Ishikawa (cell line): Measurements from ENCODE around the gene RPL18A.
A peak's percentile ranks its signal among the peaks of the same experiment; 100 is the strongest.

ENCODE experiments used
- CEBPB ChIP-seq: IDR thresholded peaks from 2 replicates; pipeline ENCODE4 v1.6.1; 2012
- CREB1 ChIP-seq: IDR thresholded peaks from 2 replicates; pipeline ENCODE4 v1.6.1; 2012; ENCODE audit warnings: low read depth
- EGR1 ChIP-seq: IDR thresholded peaks from 2 replicates; pipeline ENCODE4 v1.6.1; 2012
- EP300 ChIP-seq: IDR thresholded peaks from 2 replicates; pipeline ENCODE4 v1.6.1; 2012; ENCODE audit warnings: borderline replicate concordance
- FOXM1 ChIP-seq: IDR thresholded peaks from 2 replicates; pipeline ENCODE4 v1.6.1; 2012; ENCODE audit warnings: low read depth, borderline replicate concordance
- MAX ChIP-seq: IDR thresholded peaks from 2 replicates; pipeline ENCODE4 v1.6.1; 2012
- NFIC ChIP-seq: IDR thresholded peaks from 2 replicates; pipeline ENCODE4 v1.6.1; 2012
- RAD21 ChIP-seq: IDR thresholded peaks from 2 replicates; pipeline ENCODE4 v1.6.1; 2012; ENCODE audit warnings: low read depth
- REST ChIP-seq: IDR thresholded peaks from 2 replicates; pipeline ENCODE4 v1.6.1; 2012; ENCODE audit warnings: low read depth, mild to moderate bottlenecking
- TAF1 ChIP-seq: IDR thresholded peaks from 2 replicates; pipeline ENCODE4 v1.6.1; 2012; ENCODE audit warnings: low read depth, mild to moderate bottlenecking
- TCF12 ChIP-seq: IDR thresholded peaks from 2 replicates; pipeline ENCODE4 v1.6.1; 2012; ENCODE audit warnings: low read depth
- TEAD4 ChIP-seq: IDR thresholded peaks from 2 replicates; pipeline ENCODE4 v1.6.1; 2012
- USF1 ChIP-seq: IDR thresholded peaks from 2 replicates; pipeline ENCODE4 v1.6.1; 2012
- YY1 ChIP-seq: IDR thresholded peaks from 2 replicates; pipeline ENCODE4 v1.6.1; 2012; ENCODE audit warnings: low read depth
- ZBTB7A ChIP-seq: IDR thresholded peaks from 2 replicates; pipeline ENCODE4 v1.6.1; 2012; ENCODE audit warnings: low read depth

RPL18A gene

GRCh38 chr19:17821190-17821589 is 38.5 kb upstream of the RPL18A start, which contains the start of gene INSL3:
Gene INSL3, minus strand, starts transcription at chr19:17821519. Its CDS starts 13 bp downstream, at chr19:17821506.
- TF ChIP-seq MAX (no peak), NFIC (no peak), REST (no peak), EGR1 (no peak), ZBTB7A (no peak), TAF1 (no peak), EP300 (no peak), FOXM1 (no peak), CREB1 (no peak), YY1 (no peak), TCF12 (no peak), TEAD4 (no peak)

GRCh38 chr19:17824339-17824738 is 35.4 kb upstream of the RPL18A start:
- no peak for TF ChIP-seq NFIC
- no peak for TF ChIP-seq REST
- no peak for TF ChIP-seq TAF1
- no peak for TF ChIP-seq USF1
- no peak for TF ChIP-seq EP300
- TF ChIP-seq YY1: no peak
- no peak for TF ChIP-seq TCF12
- TF ChIP-seq EGR1: no peak
- TF ChIP-seq MAX: no peak

- no peak for TF ChIP-seq YY1
- no peak for TF ChIP-seq TCF12
- no peak for TF ChIP-seq CEBPB
- TF ChIP-seq ZBTB7A: no peak
- no peak for TF ChIP-seq TAF1
- TF ChIP-seq NFIC: no peak
- no peak for TF ChIP-seq TEAD4
- no peak for TF ChIP-seq USF1
- no peak for TF ChIP-seq REST
- TF ChIP-seq MAX: no peak
- no peak for TF ChIP-seq CREB1
- TF ChIP-seq RAD21: no peak
- no peak for TF ChIP-seq EP300
These were observed 33.1 kb upstream of the RPL18A start for GRCh38 chr19:17826508-17827056.

- TF ChIP-seq EGR1 (peak; percentile 34; the same call in 1 of the 2 replicates), NFIC (peak; percentile 66), ZBTB7A (peak; percentile 95), MAX (peak; percentile 39; the same call in 1 of the 2 replicates), TCF12 (no peak), USF1 (peak; percentile 47), CEBPB (no peak)
These were observed 29.7 kb upstream of the RPL18A start for GRCh38 chr19:17829855-17830566.
